Upper lobe of left lung (tissue), 4 donors: Measurements from ENCODE around the gene RIC8A.

Source experiments
- POLR2A ChIP-seq, 4 donors: fragments of 450-650 bp; IDR thresholded peaks; one replicate each; pipeline ENCODE4 v1.5.1; 2016 to 2017; ENCODE audit warnings: antibody characterized with exemption in 4 of 4, mild to moderate bottlenecking in 2 of 4
- POLR2AphosphoS5 ChIP-seq, 2 donors: sonication (generic); formaldehyde crosslinking; IDR thresholded peaks; one replicate each; pipeline ENCODE4 v1.5.1; 2017; ENCODE audit warnings: antibody characterized with exemption in 2 of 2
- TF ChIP-seq, protein P1 (sequence below), 6 experiments: fragments of 450-650 bp in 4 of 6; fragments of 200-600 bp in 2 of 6; sonication (generic) in 2 of 6; IDR thresholded peaks; one replicate each; pipeline ENCODE4 v1.5.1; 2016 to 2019; ENCODE audit warnings: antibody characterized with exemption in 6 of 6

DNA sequence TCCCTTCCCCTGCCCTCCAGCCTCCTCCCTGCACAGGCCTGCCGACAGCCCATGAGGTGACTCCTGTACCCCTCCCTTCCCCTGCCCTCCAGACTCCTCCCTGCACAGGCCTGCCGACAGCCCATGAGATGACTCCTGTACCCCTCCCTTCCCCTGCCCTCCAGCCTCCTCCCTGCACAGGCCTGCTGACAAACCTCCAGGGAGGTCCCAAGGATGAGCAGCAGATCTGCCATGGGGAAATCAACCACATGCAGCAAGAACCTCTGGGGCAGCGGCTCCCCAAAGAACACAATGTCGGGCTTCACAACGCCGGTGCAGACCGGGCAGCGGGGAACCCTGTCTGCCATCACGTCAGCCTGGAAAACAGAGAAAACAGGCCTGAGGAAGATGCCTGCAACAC is 16.4 kb downstream of the RIC8A start:
- TF ChIP-seq, protein P1, sequence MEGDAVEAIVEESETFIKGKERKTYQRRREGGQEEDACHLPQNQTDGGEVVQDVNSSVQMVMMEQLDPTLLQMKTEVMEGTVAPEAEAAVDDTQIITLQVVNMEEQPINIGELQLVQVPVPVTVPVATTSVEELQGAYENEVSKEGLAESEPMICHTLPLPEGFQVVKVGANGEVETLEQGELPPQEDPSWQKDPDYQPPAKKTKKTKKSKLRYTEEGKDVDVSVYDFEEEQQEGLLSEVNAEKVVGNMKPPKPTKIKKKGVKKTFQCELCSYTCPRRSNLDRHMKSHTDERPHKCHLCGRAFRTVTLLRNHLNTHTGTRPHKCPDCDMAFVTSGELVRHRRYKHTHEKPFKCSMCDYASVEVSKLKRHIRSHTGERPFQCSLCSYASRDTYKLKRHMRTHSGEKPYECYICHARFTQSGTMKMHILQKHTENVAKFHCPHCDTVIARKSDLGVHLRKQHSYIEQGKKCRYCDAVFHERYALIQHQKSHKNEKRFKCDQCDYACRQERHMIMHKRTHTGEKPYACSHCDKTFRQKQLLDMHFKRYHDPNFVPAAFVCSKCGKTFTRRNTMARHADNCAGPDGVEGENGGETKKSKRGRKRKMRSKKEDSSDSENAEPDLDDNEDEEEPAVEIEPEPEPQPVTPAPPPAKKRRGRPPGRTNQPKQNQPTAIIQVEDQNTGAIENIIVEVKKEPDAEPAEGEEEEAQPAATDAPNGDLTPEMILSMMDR (IDR thresholded peaks at IDR 0.05), result no peak
- TF ChIP-seq POLR2A (IDR thresholded peaks at IDR 0.05), result no peak
- TF ChIP-seq POLR2AphosphoS5 (IDR thresholded peaks at IDR 0.05), result no peak
